Measurements from ENCODE around the gene CNNM2.
A peak's percentile ranks its signal among the peaks of the same experiment; 100 is the strongest.
"Not testable (repeated sequence)": the region's sequence is repeated elsewhere in the genome, so short reads cannot be mapped to it uniquely, and the experiment has no call there.

CNNM2 gene

GRCh38 chr10:103111031-103111917 is 193.2 kb downstream of the CNNM2 start:
- DNase-seq: no peak

DNA sequence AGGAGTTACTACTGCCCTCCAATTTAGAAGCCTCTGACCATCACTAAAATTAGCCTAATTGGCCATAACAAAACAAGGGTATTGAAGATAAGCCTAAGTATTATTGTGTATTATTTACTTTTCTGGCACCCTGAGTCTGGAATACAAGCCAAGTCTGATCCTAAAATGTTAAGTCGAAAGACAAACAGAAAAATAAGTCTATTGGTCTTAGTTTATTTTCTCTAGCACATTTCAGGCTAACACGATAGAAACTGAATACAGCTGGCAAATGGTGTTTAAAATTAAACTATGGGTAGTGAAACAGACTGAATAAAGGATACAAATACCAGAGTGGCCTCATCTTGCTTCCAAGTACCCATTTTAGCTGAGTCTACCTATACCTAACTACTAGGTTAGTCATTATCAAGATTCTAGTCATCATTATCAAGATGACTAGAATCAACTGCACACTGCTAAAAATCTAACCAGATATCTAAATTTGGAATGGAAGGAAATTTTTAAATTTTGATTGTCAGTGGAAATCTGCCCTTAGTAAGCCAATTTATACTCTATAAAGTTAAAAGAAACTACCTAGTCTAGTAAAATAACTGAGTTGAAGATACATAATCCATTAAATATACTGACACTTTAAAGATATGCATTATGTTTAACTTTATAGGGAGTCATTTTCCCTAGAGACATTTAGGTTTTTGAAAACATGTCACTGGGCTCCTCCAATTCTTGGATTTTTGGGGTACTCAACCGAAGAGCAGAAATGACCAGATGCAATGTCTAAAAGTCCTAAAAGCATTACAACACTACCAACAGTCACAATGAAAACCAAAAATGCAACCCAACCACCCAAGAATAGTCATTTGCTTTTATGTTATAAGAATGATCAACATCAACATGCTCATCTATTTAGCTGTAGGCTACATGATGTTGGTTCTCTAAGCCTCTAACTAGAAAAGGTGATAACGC is 194.1 kb downstream of the CNNM2 start:
- no peak for DNase-seq

- no peak for DNase-seq
These were observed 196.8 kb downstream of the CNNM2 start for GRCh38 chr10:103114876-103115275.

DNA sequence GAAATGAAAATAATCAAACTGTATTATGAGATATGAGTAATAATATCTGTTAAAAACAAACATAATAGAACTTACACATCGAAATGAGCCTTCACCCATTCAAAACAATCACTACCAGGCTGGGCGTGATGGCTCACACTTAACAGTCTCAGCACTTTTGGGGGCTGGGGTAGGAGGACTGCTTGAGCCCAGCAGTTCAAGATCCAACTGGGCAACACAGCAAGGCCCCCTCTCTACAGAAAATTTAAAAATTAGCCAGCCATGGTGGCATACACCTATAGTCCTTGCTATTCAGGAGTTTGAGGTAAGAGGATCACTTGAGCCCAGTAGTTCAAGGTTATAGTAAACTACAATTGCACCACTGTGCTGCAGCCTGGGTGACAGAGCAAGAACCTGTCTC is 199.2 kb downstream of the CNNM2 start:
- no peak for DNase-seq

DNA sequence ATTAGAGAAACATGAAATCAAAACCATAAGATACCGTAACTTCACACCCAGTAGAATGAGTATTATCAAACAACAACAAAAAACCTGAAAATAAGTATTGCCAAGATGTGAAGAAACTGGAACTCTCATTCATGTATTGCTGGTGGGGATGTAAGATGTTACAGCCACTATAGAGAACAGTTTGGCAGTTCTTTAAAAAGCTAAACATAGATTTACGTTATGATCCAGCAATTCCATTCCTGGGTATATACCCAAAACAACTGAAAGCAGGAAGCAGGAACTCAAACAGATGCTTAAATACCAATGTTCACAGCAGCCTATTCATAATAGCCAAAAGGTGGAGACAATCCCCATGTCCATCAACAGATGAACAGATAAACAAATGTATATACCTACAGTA is 202.5 kb downstream of the CNNM2 start:
- no peak for DNase-seq

DNA sequence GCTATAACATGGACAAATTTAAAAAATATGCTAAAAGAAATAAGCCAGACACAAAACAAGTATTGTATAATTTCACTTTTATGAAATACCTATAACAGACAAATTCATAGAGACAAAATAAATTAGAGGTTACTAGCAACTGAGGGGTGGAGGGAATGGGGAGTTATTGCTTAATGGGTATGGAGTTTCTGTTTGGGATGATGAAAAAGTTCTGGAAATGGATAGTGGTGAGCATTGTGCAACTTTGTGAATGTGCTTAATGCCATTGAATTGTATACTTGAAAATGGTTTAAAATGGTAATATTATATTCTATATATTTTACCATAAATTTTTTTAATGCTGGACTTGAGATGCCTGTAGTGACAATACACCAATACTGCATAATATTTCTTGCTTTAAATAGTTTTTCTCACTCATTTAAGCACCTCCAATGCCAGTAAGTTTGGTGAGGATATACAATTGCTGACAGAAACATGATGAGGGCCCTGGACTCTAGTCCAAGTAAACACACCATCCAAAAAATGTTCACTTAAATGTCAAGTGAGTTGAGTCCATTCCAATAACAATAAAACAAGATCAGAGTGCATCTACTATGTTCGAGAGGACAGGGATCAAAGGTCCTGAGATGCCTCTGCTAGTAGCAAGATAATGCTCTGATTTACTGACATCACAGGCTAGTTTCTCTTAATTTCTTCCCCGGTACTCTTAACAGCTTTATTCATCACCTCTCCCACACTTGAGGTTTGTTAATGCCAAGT is 203.1 kb downstream of the CNNM2 start:
- no peak for DNase-seq

DNA sequence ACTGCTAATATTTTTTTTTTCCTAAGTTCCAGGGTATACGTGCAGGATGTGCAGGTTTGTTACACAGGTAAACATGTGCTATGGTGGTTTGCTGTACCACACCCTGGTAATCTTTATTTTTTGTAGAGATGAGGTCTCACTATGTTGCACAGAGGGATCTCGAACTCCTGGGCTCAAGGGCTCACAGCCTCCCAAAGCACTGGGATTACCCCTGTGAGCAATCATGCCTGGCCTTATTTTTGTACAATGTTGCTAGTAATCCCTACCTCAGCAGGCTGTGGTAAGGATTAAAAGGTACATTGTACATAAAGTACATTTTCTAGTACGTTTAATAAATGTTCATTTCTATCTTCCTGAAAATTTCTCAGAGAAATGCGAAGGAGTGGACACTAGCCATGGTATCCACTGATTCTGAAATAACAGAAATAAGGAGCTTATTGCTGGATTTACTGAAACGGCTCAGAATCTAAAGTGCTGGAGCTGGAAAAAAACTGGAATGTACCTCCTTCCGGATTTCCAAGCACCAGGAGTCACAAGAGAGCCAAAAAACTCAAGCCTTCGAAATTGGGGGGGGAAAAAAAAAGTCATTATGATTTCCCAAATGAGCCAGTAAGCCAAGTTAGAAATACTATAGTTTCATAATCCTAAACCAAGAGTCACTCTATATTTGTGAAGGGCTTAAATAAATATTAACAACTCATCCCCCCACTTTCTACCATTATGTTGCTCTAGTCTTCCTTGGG is 205.4 kb downstream of the CNNM2 start:
- no peak for DNase-seq

GRCh38 chr10:103124420-103125096 is 206.5 kb downstream of the CNNM2 start:
- no peak for DNase-seq

- peak; percentile 9 for DNase-seq
These were observed 207.5 kb downstream of the CNNM2 start for GRCh38 chr10:103125323-103126267.

GRCh38 chr10:103127241-103127640 is 209.1 kb downstream of the CNNM2 start:
- no peak for DNase-seq

- DNase-seq: not testable (repeated sequence)
These were observed 212.1 kb downstream of the CNNM2 start for GRCh38 chr10:103130180-103130579.

DNA sequence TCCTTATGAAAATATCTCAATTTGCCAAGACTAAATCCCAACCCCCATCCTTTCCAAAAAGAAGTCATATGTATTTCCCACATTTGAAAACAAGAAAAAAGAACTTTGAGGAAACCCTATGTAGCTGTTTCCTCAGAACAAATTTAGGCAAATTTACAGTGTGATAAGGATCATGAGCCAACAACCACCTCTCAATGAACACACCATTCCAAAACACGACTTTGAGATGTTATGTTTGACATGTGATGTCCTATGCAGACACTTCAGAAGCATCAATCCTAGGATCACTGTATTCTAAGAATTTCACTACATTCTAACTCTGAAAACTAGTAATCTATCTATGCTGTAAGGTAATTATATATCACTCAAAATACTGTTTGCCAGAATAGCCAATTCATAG is 212.8 kb downstream of the CNNM2 start:
- no peak for DNase-seq

- not testable (repeated sequence) for DNase-seq
These were observed 217.1 kb downstream of the CNNM2 start for GRCh38 chr10:103135168-103135567.

GRCh38 chr10:103139803-103140202 is 221.7 kb downstream of the CNNM2 start:
- no peak for DNase-seq

All from NCI-H2171 treated with DMSO at 0.1 percent for 48 hours (cell line).